Thymus (tissue), 11 donors: Measurements from ENCODE around the gene EMC10. TPM values are rescaled to one million over a fixed set of nuclear protein-coding genes. Genes with fewer than 3 reads are reported as not detected.

Experiments used
- DNase-seq, 9 donors: peaks; one replicate each; pipeline ENCODE4 v3.0.0-alpha.2; 2013; ENCODE audit warnings: low spot score in 9 of 9, low read depth in 6 of 9, missing footprints in 1 of 9
- H3K27ac ChIP-seq, 2 donors: one replicate each; pipeline ENCODE4 v1.5.1; 2013; ENCODE audit warnings: control low read depth in 1 of 2, low read depth in 1 of 2, low read length in 1 of 2, mild to moderate bottlenecking in 1 of 2, moderate library complexity in 1 of 2
- H3K27me3 ChIP-seq, 2 donors: one replicate each; pipeline ENCODE4 v1.5.1; 2013; ENCODE audit warnings: low read length in 1 of 2; ENCODE audit not compliant: control insufficient read depth in 2 of 2, insufficient read depth in 1 of 2
- H3K36me3 ChIP-seq, 2 donors: one replicate each; pipeline ENCODE4 v1.5.1; 2013; ENCODE audit warnings: low read length in 1 of 2, mild to moderate bottlenecking in 1 of 2, moderate library complexity in 1 of 2; ENCODE audit not compliant: control insufficient read depth in 2 of 2, insufficient read depth in 2 of 2
- H3K4me1 ChIP-seq, 2 donors: one replicate each; pipeline ENCODE4 v1.5.1; 2013; ENCODE audit warnings: low read length in 2 of 2; ENCODE audit not compliant: control insufficient read depth in 2 of 2, insufficient read depth in 2 of 2
- H3K4me3 ChIP-seq, 2 donors: one replicate each; pipeline ENCODE4 v1.5.1; 2013; ENCODE audit warnings: low read length in 2 of 2, control low read depth in 1 of 2, mild to moderate bottlenecking in 1 of 2
- H3K9me3 ChIP-seq, 2 donors: one replicate each; pipeline ENCODE4 v1.5.1; 2013; ENCODE audit warnings: low read length in 1 of 2, mild to moderate bottlenecking in 1 of 2; ENCODE audit not compliant: control insufficient read depth in 2 of 2, insufficient read depth in 1 of 2
- WGBS: extraction: QIAGEN DNeasy Blood & Tissue Kit; methylation state at CpG from one replicate; pipeline ENCODE4 v1.1.7; 2013; 5-methylcytosine and 5-hydroxymethylcytosine counted together
- polyA plus RNA-seq: library from polyadenylated mRNA; stranded (reverse); fragments of 200-250 nt; gene quantifications from one replicate; pipeline ENCODE4 v1.2.3, GENCODE V29; 2013
- total RNA-seq: library from RNA; stranded (reverse); fragments of 120-200 nt; gene quantifications from one replicate; pipeline ENCODE4 v1.2.4, GENCODE V29; 2013
- donor health status: healthy.

The EMC10 gene
- total and polyA plus RNA-seq, 2 donors = 49.9 to 62.6 TPM

DNA sequence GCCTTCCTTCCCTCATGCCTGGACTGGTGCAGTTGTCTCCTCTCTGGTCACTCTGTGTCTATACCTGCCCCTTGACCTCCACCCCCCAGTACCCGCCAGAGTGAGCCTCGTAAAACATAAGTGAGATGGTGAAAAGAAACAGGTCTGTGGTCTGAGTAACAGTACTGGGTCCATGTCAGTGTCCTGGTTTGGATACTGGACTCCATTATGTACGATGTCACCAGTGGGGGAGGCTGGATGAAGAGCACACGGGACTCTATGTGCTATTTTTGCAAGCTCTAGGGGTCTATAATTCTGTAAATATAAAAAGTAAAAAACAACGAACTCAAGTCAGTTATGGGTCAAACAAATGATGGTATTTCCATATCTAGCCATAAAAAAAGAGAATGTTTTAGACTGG, 29.3 kb upstream of the EMC10 start:
- WGBS = 92% methylated on average over 5 of the region's 5 CpGs
- Histone ChIP-seq H3K4me3 (no peak overlapping the region), H3K27ac (no peak overlapping the region), H3K36me3 (no peaks in the 10 kb centered on the region), H3K4me1 (no peaks in the 10 kb centered on the region), H3K9me3 (peaks cover 0 to 4% of the 10 kb centered on the region in 2 donors), H3K27me3 (peaks cover 0 to 5% of the 10 kb centered on the region in 2 donors)
- DNase-seq = no peak

DNA sequence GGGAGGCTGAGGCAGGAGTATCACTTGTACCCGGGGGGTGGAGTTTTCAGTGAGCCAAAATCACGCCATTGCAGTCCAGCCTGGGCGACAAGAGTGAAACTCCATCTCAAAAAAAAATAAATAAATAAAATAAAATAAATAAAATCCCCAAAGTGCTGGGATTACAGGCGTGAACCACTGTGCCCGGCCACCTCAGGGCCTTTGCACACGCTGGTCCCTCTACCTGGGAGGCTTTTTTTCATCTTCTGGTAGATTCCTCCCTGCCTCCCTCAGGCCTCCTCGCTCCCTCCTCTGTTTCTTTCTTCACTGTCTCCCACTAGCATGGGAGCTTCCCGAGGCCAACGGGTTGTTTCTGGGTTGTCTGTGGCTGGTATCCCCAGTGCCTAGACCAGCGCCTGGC, 28.6 kb upstream of the EMC10 start:
- Histone ChIP-seq H3K27me3 (peaks cover 0 to 5% of the 10 kb centered on the region in 2 donors), H3K36me3 (no peaks in the 10 kb centered on the region), H3K9me3 (peaks cover 0 to 4% of the 10 kb centered on the region in 2 donors), H3K27ac (no peak overlapping the region), H3K4me1 (no peaks in the 10 kb centered on the region), H3K4me3 (no peak overlapping the region)
- DNase-seq = no peak
- WGBS = 96% methylated on average over 10 of the region's 10 CpGs

DNA sequence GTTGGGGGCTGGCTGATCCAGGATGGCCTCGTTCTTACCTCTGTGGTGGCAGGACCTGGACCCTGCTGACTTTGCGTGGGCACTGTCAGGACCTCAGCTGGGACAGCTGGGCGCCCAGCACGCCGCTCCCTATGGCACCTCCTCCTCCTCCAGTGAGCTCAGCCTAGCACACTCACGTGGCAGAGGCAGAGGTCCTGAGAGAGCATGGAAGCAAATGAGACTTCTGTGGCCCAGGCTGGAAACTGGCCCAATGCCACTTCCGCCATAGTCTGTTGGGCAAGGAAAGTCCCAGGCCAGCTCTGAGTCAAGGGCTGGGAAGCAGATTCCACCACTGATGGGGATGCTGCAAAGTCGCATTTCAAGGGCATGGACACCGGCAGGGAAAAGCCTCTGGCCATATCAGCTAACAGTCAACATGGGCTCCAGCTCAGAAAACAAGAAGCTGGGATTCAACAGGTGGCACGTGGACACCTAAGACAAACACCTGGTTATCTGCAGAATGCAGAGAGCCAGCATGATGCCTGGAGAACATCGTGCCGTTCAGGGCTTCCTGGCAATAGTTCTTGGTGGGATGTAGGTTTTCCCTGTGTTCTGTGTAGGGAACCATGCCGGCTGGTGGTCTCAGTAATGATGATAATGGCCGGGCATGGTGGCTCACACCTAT, 26.9 kb upstream of the EMC10 start:
- H3K9me3 ChIP-seq = peaks cover 0 to 4% of the 10 kb centered on the region in 2 donors
- no peak overlapping the region for H3K4me3 ChIP-seq
- no peaks in the 10 kb centered on the region for H3K36me3 ChIP-seq
- DNase-seq = no peak
- H3K27ac ChIP-seq = no peak overlapping the region
- 87% methylated on average over 14 of the region's 14 CpGs for WGBS
- H3K4me1 ChIP-seq = no peaks in the 10 kb centered on the region
- H3K27me3 ChIP-seq = peaks cover 0 to 5% of the 10 kb centered on the region in 2 donors

- H3K4me1 ChIP-seq = no peaks in the 10 kb centered on the region
- peaks cover 0 to 5% of the 10 kb centered on the region in 2 donors for H3K27me3 ChIP-seq
- H3K9me3 ChIP-seq = peaks cover 0 to 4% of the 10 kb centered on the region in 2 donors
- H3K4me3 ChIP-seq = no peak overlapping the region
- 61% methylated on average over 30 of the region's 30 CpGs for WGBS
- no peaks in the 10 kb centered on the region for H3K36me3 ChIP-seq
- no peak overlapping the region for H3K27ac ChIP-seq
- no peak for DNase-seq
Measured at GRCh38 chr19:50450369-50451222, 25.7 kb upstream of the EMC10 start.

DNA sequence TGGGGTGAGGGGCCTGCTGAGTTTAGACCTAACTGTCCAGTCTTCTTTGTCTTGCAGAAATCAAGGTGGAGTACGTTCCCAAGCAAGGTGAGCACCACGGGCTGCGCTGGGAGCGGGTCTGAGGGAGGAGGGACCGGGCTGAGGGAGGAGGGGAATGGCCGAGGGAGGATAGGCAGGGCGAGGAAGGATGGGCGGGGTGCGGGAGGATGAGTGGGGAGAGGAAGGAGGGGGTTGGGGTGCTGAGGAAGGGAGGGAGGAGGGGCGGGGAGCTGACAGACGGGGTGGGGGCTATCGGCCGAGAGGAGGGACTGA, 25.1 kb upstream of the EMC10 start:
- H3K36me3 ChIP-seq = no peaks in the 10 kb centered on the region
- peaks cover 0 to 4% of the 10 kb centered on the region in 2 donors for H3K9me3 ChIP-seq
- WGBS = 49% methylated on average over 13 of the region's 13 CpGs
- H3K4me1 ChIP-seq = no peaks in the 10 kb centered on the region
- DNase-seq = no peak
- H3K27me3 ChIP-seq = peaks cover 0 to 5% of the 10 kb centered on the region in 2 donors
- no peak overlapping the region for H3K27ac ChIP-seq
- no peak overlapping the region for H3K4me3 ChIP-seq

DNA sequence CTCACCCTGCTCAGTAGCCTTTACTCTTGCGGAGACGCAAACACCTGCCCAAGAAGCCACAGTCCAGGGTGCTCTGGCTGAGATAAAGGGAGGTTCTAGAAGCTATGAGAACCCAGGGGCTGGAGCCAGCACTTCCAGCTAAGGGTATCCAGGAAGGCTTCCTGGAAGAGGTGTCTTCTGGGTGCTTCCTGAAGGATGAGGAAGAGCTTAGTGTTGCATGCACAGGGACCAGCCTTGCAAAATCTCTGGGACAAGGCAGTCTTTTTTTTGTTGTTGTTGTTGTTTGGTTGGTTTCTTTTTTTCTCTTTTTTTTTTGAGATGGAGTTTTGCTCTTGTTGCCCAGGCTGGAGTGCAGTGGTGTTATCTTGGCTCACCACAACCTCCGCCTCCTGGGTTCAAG, 23.1 kb upstream of the EMC10 start:
- 97% methylated on average over 3 of the region's 3 CpGs for WGBS
- no peak for DNase-seq
- Histone ChIP-seq H3K27me3 (peaks cover under 1 to 11% of the 10 kb centered on the region in 2 donors), H3K36me3 (no peaks in the 10 kb centered on the region), H3K4me3 (no peak overlapping the region), H3K9me3 (peaks cover 0 to 4% of the 10 kb centered on the region in 2 donors), H3K27ac (no peak overlapping the region), H3K4me1 (no peaks in the 10 kb centered on the region)

DNA sequence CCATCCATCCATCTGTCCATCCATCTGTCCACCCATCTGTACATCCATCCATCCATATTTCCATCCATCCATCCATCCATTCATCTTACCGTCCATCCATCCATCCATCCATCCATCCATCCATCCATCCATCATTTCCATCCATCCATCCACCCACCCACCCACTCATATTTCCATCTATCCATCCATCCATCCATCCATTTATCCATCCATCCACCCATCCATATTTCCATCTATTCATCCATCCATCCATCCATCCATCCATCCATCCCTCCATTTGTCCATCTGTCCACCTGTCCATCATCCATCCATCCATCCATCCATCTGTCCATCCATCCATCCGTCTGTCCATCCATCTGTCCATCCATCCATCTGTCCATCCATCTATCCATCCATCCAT, 20.3 kb upstream of the EMC10 start:
- H3K4me3 ChIP-seq = no peak overlapping the region
- H3K27ac ChIP-seq = no peak overlapping the region
- no peaks in the 10 kb centered on the region for H3K4me1 ChIP-seq
- no peak for DNase-seq
- no peaks in the 10 kb centered on the region for H3K36me3 ChIP-seq
- peaks cover 0 to 2% of the 10 kb centered on the region in 2 donors for H3K9me3 ChIP-seq
- WGBS = 94% methylated on average over 2 of the region's 2 CpGs
- H3K27me3 ChIP-seq = peaks cover 11 to 24% of the 10 kb centered on the region in 2 donors

GRCh38 chr19:50457300-50457699, 19.0 kb upstream of the EMC10 start:
- peaks cover 11 to 27% of the 10 kb centered on the region in 2 donors for H3K27me3 ChIP-seq
- H3K4me1 ChIP-seq = no peaks in the 10 kb centered on the region
- no peak overlapping the region for H3K4me3 ChIP-seq
- H3K9me3 ChIP-seq = peaks cover 0 to 2% of the 10 kb centered on the region in 2 donors
- DNase-seq = no peak
- no peak overlapping the region for H3K27ac ChIP-seq
- H3K36me3 ChIP-seq = no peaks in the 10 kb centered on the region
- 94% methylated on average over 5 of the region's 5 CpGs for WGBS

- no peaks in the 10 kb centered on the region for H3K4me1 ChIP-seq
- peaks cover 0 to 2% of the 10 kb centered on the region in 2 donors for H3K9me3 ChIP-seq
- no peaks in the 10 kb centered on the region for H3K36me3 ChIP-seq
- no peak for DNase-seq
- H3K27me3 ChIP-seq = peaks cover 11 to 27% of the 10 kb centered on the region in 2 donors
- no peak overlapping the region for H3K27ac ChIP-seq
- 40% methylated on average over 50 of the region's 50 CpGs for WGBS
- no peak overlapping the region for H3K4me3 ChIP-seq
Measured at GRCh38 chr19:50458396-50459066, 17.8 kb upstream of the EMC10 start.
